ENCODE measurements around the gene SCG5.

Gene SCG5

GRCh38 chr15:32723171-32723948 is 81.8 kb downstream of the SCG5 start:
- Histone ChIP-seq H2AFZ (ENCODE audit: low read depth, low read length) (no peak overlapping the region), H3K27ac (ENCODE audit: low read length) (no peak overlapping the region), H3K79me2 (ENCODE audit: low read length) (no peaks in the 10 kb centered on the region), H3K36me3 (replicated peaks; ENCODE audit: low read depth, low read length) (no peaks in the 10 kb centered on the region), H3K4me3 (ENCODE audit: low read length) (peak overlapping the region; percentile 22; the same call in 1 of the 2 replicates), H4K20me1 (ENCODE audit: insufficient read depth, low read length) (peaks cover 14% of the 10 kb centered on the region), H3K9me3 (ENCODE audit: insufficient read depth, low read length) (no peaks in the 10 kb centered on the region), H3K4me2 (ENCODE audit: low read length) (peak overlapping the region; percentile 60), H3K4me1 (ENCODE audit: low read length) (peaks cover 19% of the 10 kb centered on the region), H3K9ac (ENCODE audit: low read length) (no peak overlapping the region), H3K27me3 (ENCODE audit: low read depth, low read length) (peaks cover 65% of the 10 kb centered on the region)
- no peak for TF ChIP-seq CTCF (IDR thresholded peaks at IDR 0.05; ENCODE audit: low read depth, low read length)
- TF ChIP-seq EZH2phosphoT487 (IDR thresholded peaks at IDR 0.05; ENCODE audit: low read depth), result no peak

GRCh38 chr15:32729700-32730395 is 88.3 kb downstream of the SCG5 start:
- H3K9me3 ChIP-seq (ENCODE audit: insufficient read depth, low read length), result no peaks in the 10 kb centered on the region
- no peak overlapping the region; the same call in 1 of the 2 replicates for H3K4me3 ChIP-seq (ENCODE audit: low read length)
- peaks cover 7% of the 10 kb centered on the region for H4K20me1 ChIP-seq (ENCODE audit: insufficient read depth, low read length)
- peak overlapping the region; percentile 100 for H3K4me2 ChIP-seq (ENCODE audit: low read length)
- H3K79me2 ChIP-seq (ENCODE audit: low read length), result no peaks in the 10 kb centered on the region
- no peaks in the 10 kb centered on the region for H3K36me3 ChIP-seq (replicated peaks; ENCODE audit: low read depth, low read length)
- TF ChIP-seq EZH2phosphoT487 (IDR thresholded peaks at IDR 0.05; ENCODE audit: low read depth) (no peak), CTCF (IDR thresholded peaks at IDR 0.05; ENCODE audit: low read depth, low read length) (no peak)
- H3K4me1 ChIP-seq (ENCODE audit: low read length), result peaks cover 25% of the 10 kb centered on the region
- peaks cover 56% of the 10 kb centered on the region for H3K27me3 ChIP-seq (ENCODE audit: low read depth, low read length)
- H3K9ac ChIP-seq (ENCODE audit: low read length), result no peak overlapping the region
- no peak overlapping the region for H2AFZ ChIP-seq (ENCODE audit: low read depth, low read length)
- no peak overlapping the region for H3K27ac ChIP-seq (ENCODE audit: low read length)

DNA sequence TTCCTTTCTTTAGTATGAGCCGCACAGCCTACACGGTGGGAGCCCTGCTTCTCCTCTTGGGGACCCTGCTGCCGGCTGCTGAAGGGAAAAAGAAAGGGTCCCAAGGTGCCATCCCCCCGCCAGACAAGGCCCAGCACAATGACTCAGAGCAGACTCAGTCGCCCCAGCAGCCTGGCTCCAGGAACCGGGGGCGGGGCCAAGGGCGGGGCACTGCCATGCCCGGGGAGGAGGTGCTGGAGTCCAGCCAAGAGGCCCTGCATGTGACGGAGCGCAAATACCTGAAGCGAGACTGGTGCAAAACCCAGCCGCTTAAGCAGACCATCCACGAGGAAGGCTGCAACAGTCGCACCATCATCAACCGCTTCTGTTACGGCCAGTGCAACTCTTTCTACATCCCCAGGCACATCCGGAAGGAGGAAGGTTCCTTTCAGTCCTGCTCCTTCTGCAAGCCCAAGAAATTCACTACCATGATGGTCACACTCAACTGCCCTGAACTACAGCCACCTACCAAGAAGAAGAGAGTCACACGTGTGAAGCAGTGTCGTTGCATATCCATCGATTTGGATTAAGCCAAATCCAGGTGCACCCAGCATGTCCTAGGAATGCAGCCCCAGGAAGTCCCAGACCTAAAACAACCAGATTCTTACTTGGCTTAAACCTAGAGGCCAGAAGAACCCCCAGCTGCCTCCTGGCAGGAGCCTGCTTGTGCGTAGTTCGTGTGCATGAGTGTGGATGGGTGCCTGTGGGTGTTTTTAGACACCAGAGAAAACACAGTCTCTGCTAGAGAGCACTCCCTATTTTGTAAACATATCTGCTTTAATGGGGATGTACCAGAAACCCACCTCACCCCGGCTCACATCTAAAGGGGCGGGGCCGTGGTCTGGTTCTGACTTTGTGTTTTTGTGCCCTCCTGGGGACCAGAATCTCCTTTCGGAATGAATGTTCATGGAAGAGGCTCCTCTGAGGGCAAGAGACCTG is 89.5 kb downstream of the SCG5 start:
- Histone ChIP-seq H3K27ac (ENCODE audit: low read length) (peak overlapping the region; percentile 66), H3K36me3 (replicated peaks; ENCODE audit: low read depth, low read length) (no peaks in the 10 kb centered on the region), H4K20me1 (ENCODE audit: insufficient read depth, low read length) (peaks cover 7% of the 10 kb centered on the region), H3K9ac (ENCODE audit: low read length) (peak overlapping the region; percentile 46), H3K79me2 (ENCODE audit: low read length) (no peaks in the 10 kb centered on the region), H3K9me3 (ENCODE audit: insufficient read depth, low read length) (no peaks in the 10 kb centered on the region), H3K4me1 (ENCODE audit: low read length) (peaks cover 25% of the 10 kb centered on the region), H2AFZ (ENCODE audit: low read depth, low read length) (peak overlapping the region; percentile 62; the same call in 1 of the 2 replicates), H3K4me3 (ENCODE audit: low read length) (peak overlapping the region; percentile 81), H3K27me3 (ENCODE audit: low read depth, low read length) (peaks cover 60% of the 10 kb centered on the region), H3K4me2 (ENCODE audit: low read length) (peak overlapping the region; percentile 100)
- TF ChIP-seq EZH2phosphoT487 (IDR thresholded peaks at IDR 0.05; ENCODE audit: low read depth) (no peak), CTCF (IDR thresholded peaks at IDR 0.05; ENCODE audit: low read depth, low read length) (no peak)

Measured in OCI-LY3 (cell line).